Spleen (tissue), 11 donors: ENCODE measurements around the gene TECPR1. TPM values are rescaled to one million over a fixed set of nuclear protein-coding genes. Genes with fewer than 3 reads are reported as not detected.

Experiments
- DNase-seq: peaks from one replicate; pipeline ENCODE4 v3.0.0-alpha.2; 2020
- H3K27ac ChIP-seq, 8 donors: fragments of 200-600 bp; sonication (generic) in 7 of 8; 1 replicate in 4 of 8; 2 replicates in 4 of 8; pipeline versions ENCODE4 v1.5.0 to v1.8.0; 2016 to 2021; ENCODE audit warnings: inconsistent platforms in 4 of 8, mild to moderate bottlenecking in 4 of 8, moderate library complexity in 1 of 8
- H3K27me3 ChIP-seq, 7 donors: fragments of 200-600 bp; sonication (generic) in 6 of 7; replicated peaks in 1 of 7; 1 replicate in 4 of 7; 2 replicates in 3 of 7; pipeline versions ENCODE4 v1.5.0 to v1.8.0; 2016 to 2021; ENCODE audit warnings: inconsistent platforms in 3 of 7, mild to moderate bottlenecking in 1 of 7
- H3K36me3 ChIP-seq, 6 donors: fragments of 200-600 bp; sonication (generic) in 5 of 6; 1 replicate in 4 of 6; 2 replicates in 2 of 6; pipeline versions ENCODE4 v1.5.0 to v1.8.0; 2016 to 2021; ENCODE audit warnings: inconsistent platforms in 2 of 6
- H3K4me1 ChIP-seq, 6 donors: fragments of 200-600 bp; sonication (generic) in 5 of 6; 1 replicate in 3 of 6; 2 replicates in 3 of 6; pipeline versions ENCODE4 v1.5.0 to v1.8.0; 2016 to 2021; ENCODE audit warnings: inconsistent platforms in 3 of 6
- H3K4me3 ChIP-seq, 8 donors: fragments of 200-600 bp; sonication (generic) in 7 of 8; 1 replicate in 4 of 8; 2 replicates in 4 of 8; pipeline versions ENCODE4 v1.5.0 to v1.8.0; 2016 to 2021; ENCODE audit warnings: inconsistent platforms in 4 of 8, mild to moderate bottlenecking in 4 of 8, moderate library complexity in 2 of 8
- H3K9me3 ChIP-seq, 8 donors: fragments of 200-600 bp; sonication (generic) in 7 of 8; 1 replicate in 4 of 8; 2 replicates in 4 of 8; pipeline versions ENCODE4 v1.5.0 to v1.8.0; 2016 to 2021; ENCODE audit warnings: inconsistent platforms in 4 of 8
- CTCF ChIP-seq, 11 experiments: fragments of 200-600 bp in 7 of 11; fragments of 450-650 bp in 4 of 11; sonication (generic) in 4 of 11; IDR thresholded peaks in 8 of 11; conservative IDR thresholded peaks in 3 of 11; 1 replicate in 7 of 11; 2 replicates in 4 of 11; pipeline versions ENCODE4 v1.4.0 to v1.8.0; 2016 to 2021; ENCODE audit warnings: antibody characterized with exemption in 11 of 11, inconsistent platforms in 4 of 11, mild to moderate bottlenecking in 1 of 11
- POLR2A ChIP-seq, 3 donors: fragments of 450-650 bp; IDR thresholded peaks; one replicate each; pipeline ENCODE4 v1.5.1; 2017; ENCODE audit warnings: antibody characterized with exemption in 3 of 3, mild to moderate bottlenecking in 1 of 3
- POLR2AphosphoS5 ChIP-seq, 3 donors: sonication (generic); formaldehyde crosslinking; IDR thresholded peaks; one replicate each; pipeline ENCODE4 v1.5.1; 2017; ENCODE audit warnings: antibody characterized with exemption in 3 of 3
- WGBS, 5 donors: extraction: QIAGEN DNeasy Blood & Tissue Kit in 3 of 5; methylation state at CpG; one replicate each; pipeline versions ENCODE4 v1.1.5 to v1.1.7; 2013 to 2018; 5-methylcytosine and 5-hydroxymethylcytosine counted together
- intact Hi-C: fragments of 100-400 bp; cut with DNase I; formaldehyde crosslinking; loops from one replicate; pipeline ENCODE4 v1.15.0; 2023; ENCODE audit warnings: low total_unique reads
- polyA plus RNA-seq, 3 donors: library from polyadenylated mRNA; stranded (reverse); fragments of 200-250 nt; gene quantifications; one replicate each; pipeline ENCODE4 v1.2.1, GENCODE V29; 2013
- total RNA-seq, 7 donors: library from RNA; depleted of rRNA in 3 of 7; stranded (reverse); fragments of >200 nt in 3 of 7; fragmentation: NEBNext Ultra II Directional in 4 of 7; extraction: Animal tissue kit (Norgen Biotek cat#: 25700) in 4 of 7; gene quantifications; one replicate each; pipeline versions ENCODE4 v1.1.0 to v1.2.1, GENCODE V29; 2016 to 2021
- donor health status: healthy with polysubstance abuse.
- donor health status: DM: no; HTN: no; CAD: no; lungs with moderate emphysema.
- donor health status: DM: no; HTN: no; CAD: no.
- donor health status: Bipolar disorder and iron deficiency.
- donor health status: healthy.
- donor health status: DM: no; HTN: no; CAD: no.
- donor health status: DM: yes; HTN: yes; CAD: no.

The TECPR1 gene
- total and polyA plus RNA-seq, 10 donors = 8.4 to 86.4 (median 40.1) TPM

DNA sequence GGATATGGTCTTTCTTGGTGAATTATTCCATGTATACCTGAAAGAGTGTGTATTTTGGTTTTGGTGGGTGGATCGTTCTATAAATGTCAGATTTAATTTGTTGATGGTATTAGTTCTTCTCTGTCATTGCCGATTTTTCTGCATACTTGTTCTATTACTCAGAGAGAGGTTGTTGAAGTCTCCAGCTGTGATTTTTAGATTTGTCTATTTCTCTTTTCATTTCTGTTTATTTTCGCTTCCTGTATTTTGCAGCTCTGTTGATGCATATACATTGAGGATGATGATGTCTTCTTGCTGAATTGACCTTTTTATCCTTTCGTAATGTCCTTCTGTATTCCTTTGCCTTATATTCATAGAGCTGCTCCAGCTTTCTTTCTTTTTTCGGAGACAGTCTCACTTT lies 52.9 kb downstream of the TECPR1 start:
- peaks cover 11 to 70% (median 56%) of the 10 kb centered on the region in 6 donors for H3K4me1 ChIP-seq
- no peak overlapping the region for H3K27ac ChIP-seq
- H3K27me3 ChIP-seq = no peaks in the 10 kb centered on the region
- TF ChIP-seq CTCF (IDR thresholded peaks at IDR 0.05 in 8 of 11, conservative IDR thresholded peaks at IDR 0.05 in 3 of 11) = no peak
- TF ChIP-seq POLR2AphosphoS5 (IDR thresholded peaks at IDR 0.05) = no peak
- peaks cover 0 to 57% (median 18%) of the 10 kb centered on the region in 6 donors for H3K36me3 ChIP-seq
- intact Hi-C loops = loop anchor here (10.0 kb wide), 1 partner anchor 56 kb away; the partner anchor contains the start of gene TECPR1
- no peak for DNase-seq
- no peak overlapping the region for H3K4me3 ChIP-seq
- peaks cover 0 to 10% (median 3%) of the 10 kb centered on the region in 8 donors for H3K9me3 ChIP-seq
- 85 to 92% (median 87%) methylated on average over 5 of the region's 5 CpGs for WGBS, 5 donors

GRCh38 chr7:98196706-98197605 lies 55.1 kb downstream of the TECPR1 start:
- Histone ChIP-seq H3K9me3 (peaks cover 0 to 10% (median 3%) of the 10 kb centered on the region in 8 donors), H3K4me1 (peaks cover 6 to 51% (median 37%) of the 10 kb centered on the region in 6 donors), H3K27me3 (no peaks in the 10 kb centered on the region), H3K36me3 (peaks cover 0 to 63% (median 37%) of the 10 kb centered on the region in 6 donors), H3K27ac (peak overlapping the region in 2 of 8 donors; percentile 12 to 16), H3K4me3 (no peak overlapping the region)
- 65 to 81% (median 74%) methylated on average over 16 of the region's 16 CpGs for whole genome bisulfite sequencing, 5 donors
- TF ChIP-seq CTCF (IDR thresholded peaks at IDR 0.05 in 8 of 11, conservative IDR thresholded peaks at IDR 0.05 in 3 of 11) (no peak), POLR2AphosphoS5 (IDR thresholded peaks at IDR 0.05) (no peak), POLR2A (IDR thresholded peaks at IDR 0.05) (no peak)
- no peak for DNase-seq
- intact Hi-C loops = loop anchor here (10.0 kb wide), 1 partner anchor 58 kb away; the partner anchor contains the start of gene TECPR1

- H3K27ac ChIP-seq = no peak overlapping the region
- H3K27me3 ChIP-seq = no peaks in the 10 kb centered on the region
- no peak for DNase-seq
- intact Hi-C loops = loop anchor here (10.0 kb wide), 1 partner anchor 60 kb away; the partner anchor contains the start of gene TECPR1
- H3K9me3 ChIP-seq = peaks cover 0 to 10% (median 3%) of the 10 kb centered on the region in 8 donors
- H3K4me1 ChIP-seq = peaks cover 0 to 30% (median 17%) of the 10 kb centered on the region in 6 donors
- no peak overlapping the region for H3K4me3 ChIP-seq
- TF ChIP-seq POLR2A (IDR thresholded peaks at IDR 0.05) (no peak), CTCF (IDR thresholded peaks at IDR 0.05 in 8 of 11, conservative IDR thresholded peaks at IDR 0.05 in 3 of 11) (no peak), POLR2AphosphoS5 (IDR thresholded peaks at IDR 0.05) (no peak)
- H3K36me3 ChIP-seq = peaks cover 0 to 84% (median 53%) of the 10 kb centered on the region in 6 donors
- WGBS, 5 donors = 95 to 98% (median 97%) methylated on average over 7 to 8 of the region's 8 CpGs
Measured at GRCh38 chr7:98194672-98195457, 57.2 kb downstream of the TECPR1 start.
